ENCODE data around the gene TBC1D22A. TPM values are rescaled to one million over a fixed set of nuclear protein-coding genes. Genes with fewer than 3 reads are reported as not detected.

TBC1D22A gene
- total and polyA plus RNA-seq, 2 donors from 2014 or later: 24.6 to 39.4 TPM

GRCh38 chr22:47022075-47022473, 259.6 kb downstream of the TBC1D22A start:
- no peak overlapping the region for H3K9ac ChIP-seq (ENCODE audit: low read length in 3 of 3)
- no peaks in the 10 kb centered on the region for H3K9me3 ChIP-seq (ENCODE audit: control insufficient read depth in 2 of 3, insufficient read depth in 1 of 3, low read length in 3 of 3)
- no peaks in the 10 kb centered on the region for H3K4me1 ChIP-seq (ENCODE audit: control insufficient read depth in 2 of 3, insufficient read depth in 2 of 3, low read depth in 1 of 3, low read length in 3 of 3)
- intact Hi-C loops (cut with DNase I): no loop called here
- FAIRE-seq (no peak), DNase-seq (no peak)
- no peaks in the 10 kb centered on the region for H3K27me3 ChIP-seq (ENCODE audit: control insufficient read depth, insufficient read depth, low read length)
- TF ChIP-seq, protein P1, sequence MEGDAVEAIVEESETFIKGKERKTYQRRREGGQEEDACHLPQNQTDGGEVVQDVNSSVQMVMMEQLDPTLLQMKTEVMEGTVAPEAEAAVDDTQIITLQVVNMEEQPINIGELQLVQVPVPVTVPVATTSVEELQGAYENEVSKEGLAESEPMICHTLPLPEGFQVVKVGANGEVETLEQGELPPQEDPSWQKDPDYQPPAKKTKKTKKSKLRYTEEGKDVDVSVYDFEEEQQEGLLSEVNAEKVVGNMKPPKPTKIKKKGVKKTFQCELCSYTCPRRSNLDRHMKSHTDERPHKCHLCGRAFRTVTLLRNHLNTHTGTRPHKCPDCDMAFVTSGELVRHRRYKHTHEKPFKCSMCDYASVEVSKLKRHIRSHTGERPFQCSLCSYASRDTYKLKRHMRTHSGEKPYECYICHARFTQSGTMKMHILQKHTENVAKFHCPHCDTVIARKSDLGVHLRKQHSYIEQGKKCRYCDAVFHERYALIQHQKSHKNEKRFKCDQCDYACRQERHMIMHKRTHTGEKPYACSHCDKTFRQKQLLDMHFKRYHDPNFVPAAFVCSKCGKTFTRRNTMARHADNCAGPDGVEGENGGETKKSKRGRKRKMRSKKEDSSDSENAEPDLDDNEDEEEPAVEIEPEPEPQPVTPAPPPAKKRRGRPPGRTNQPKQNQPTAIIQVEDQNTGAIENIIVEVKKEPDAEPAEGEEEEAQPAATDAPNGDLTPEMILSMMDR (IDR thresholded peaks at IDR 0.05; ENCODE audit: borderline replicate concordance, extremely low read depth, insufficient read depth): no peak
- peaks cover 0 to 5% (median 0%) of the 10 kb centered on the region in 3 donors for H3K36me3 ChIP-seq (ENCODE audit: control insufficient read depth in 2 of 3, insufficient read depth in 3 of 3, low read length in 3 of 3)
- no peak overlapping the region for H3K4me3 ChIP-seq (ENCODE audit: low read length in 3 of 3)
- no peak overlapping the region for H3K27ac ChIP-seq (ENCODE audit: low read depth in 2 of 2, low read length in 2 of 2)

DNA sequence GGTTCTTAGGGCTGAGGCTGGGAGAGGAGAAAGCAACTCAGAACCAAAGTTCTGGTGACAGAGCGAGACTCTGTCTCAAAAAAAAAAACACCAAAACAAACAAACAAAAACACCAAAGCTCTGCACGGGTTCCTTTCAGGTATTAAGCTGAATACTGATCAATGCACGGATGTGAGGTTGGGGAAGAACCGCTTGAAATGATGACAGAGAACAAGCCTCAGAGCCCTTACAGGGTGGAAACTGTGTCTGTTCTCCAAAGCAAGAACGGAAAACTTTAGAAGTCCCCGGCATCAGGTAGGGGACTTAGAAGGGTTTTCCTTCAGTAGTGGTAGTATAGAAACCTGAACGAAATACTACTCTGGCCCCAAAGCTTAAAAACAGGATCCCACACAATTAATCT, 260.0 kb downstream of the TBC1D22A start:
- Histone ChIP-seq H3K9ac (ENCODE audit: low read length in 3 of 3) (no peak overlapping the region), H3K4me3 (ENCODE audit: low read length in 3 of 3) (no peak overlapping the region), H3K36me3 (ENCODE audit: control insufficient read depth in 2 of 3, insufficient read depth in 3 of 3, low read length in 3 of 3) (peaks cover 0 to 5% (median 0%) of the 10 kb centered on the region in 3 donors), H3K27me3 (ENCODE audit: control insufficient read depth, insufficient read depth, low read length) (no peaks in the 10 kb centered on the region), H3K4me1 (ENCODE audit: control insufficient read depth in 2 of 3, insufficient read depth in 2 of 3, low read depth in 1 of 3, low read length in 3 of 3) (no peaks in the 10 kb centered on the region), H3K27ac (ENCODE audit: low read depth in 2 of 2, low read length in 2 of 2) (no peak overlapping the region), H3K9me3 (ENCODE audit: control insufficient read depth in 2 of 3, insufficient read depth in 1 of 3, low read length in 3 of 3) (no peaks in the 10 kb centered on the region)
- FAIRE-seq (no peak), DNase-seq (no peak)
- intact Hi-C loops (cut with DNase I): no loop called here
- TF ChIP-seq, protein P1 (IDR thresholded peaks at IDR 0.05; ENCODE audit: borderline replicate concordance, extremely low read depth, insufficient read depth): no peak

- TF ChIP-seq, protein P1 (IDR thresholded peaks at IDR 0.05; ENCODE audit: borderline replicate concordance, extremely low read depth, insufficient read depth): no peak
- Histone ChIP-seq H3K36me3 (ENCODE audit: control insufficient read depth in 2 of 3, insufficient read depth in 3 of 3, low read length in 3 of 3) (peaks cover 0 to 5% (median 0%) of the 10 kb centered on the region in 3 donors), H3K9ac (ENCODE audit: low read length in 3 of 3) (no peak overlapping the region), H3K27ac (ENCODE audit: low read depth in 2 of 2, low read length in 2 of 2) (no peak overlapping the region), H3K27me3 (ENCODE audit: control insufficient read depth, insufficient read depth, low read length) (no peaks in the 10 kb centered on the region), H3K9me3 (ENCODE audit: control insufficient read depth in 2 of 3, insufficient read depth in 1 of 3, low read length in 3 of 3) (no peaks in the 10 kb centered on the region), H3K4me1 (ENCODE audit: control insufficient read depth in 2 of 3, insufficient read depth in 2 of 3, low read depth in 1 of 3, low read length in 3 of 3) (no peaks in the 10 kb centered on the region), H3K4me3 (ENCODE audit: low read length in 3 of 3) (no peak overlapping the region)
- no peak for FAIRE-seq
- DNase-seq: no peak
- intact Hi-C loops (cut with DNase I): no loop called here
Observed at GRCh38 chr22:47023871-47024270, 261.4 kb downstream of the TBC1D22A start.

DNA sequence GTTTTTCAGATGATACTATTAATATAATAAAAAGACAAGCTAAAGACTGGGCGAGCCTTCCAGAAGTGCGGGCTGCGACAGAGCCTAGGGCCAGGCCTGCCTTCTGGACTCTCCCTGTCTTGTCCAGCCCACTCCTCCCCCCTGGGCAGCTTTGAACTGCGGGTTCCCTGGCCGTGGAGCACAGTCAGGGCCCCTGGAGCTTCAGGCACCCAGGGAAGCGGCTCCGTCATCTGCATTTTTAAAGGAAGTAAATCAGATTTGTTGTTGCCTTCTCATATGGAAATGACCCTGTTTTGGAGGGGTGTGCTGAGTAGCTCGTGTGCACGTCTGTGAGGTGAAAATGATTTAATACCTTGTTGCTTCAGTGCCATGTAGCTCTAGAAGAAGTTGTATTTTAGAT, 265.3 kb downstream of the TBC1D22A start:
- Histone ChIP-seq H3K4me1 (ENCODE audit: control insufficient read depth in 2 of 3, insufficient read depth in 2 of 3, low read depth in 1 of 3, low read length in 3 of 3) (peaks cover 0 to 3% (median 0%) of the 10 kb centered on the region in 3 donors), H3K9me3 (ENCODE audit: control insufficient read depth in 2 of 3, insufficient read depth in 1 of 3, low read length in 3 of 3) (no peaks in the 10 kb centered on the region), H3K27me3 (ENCODE audit: control insufficient read depth, insufficient read depth, low read length) (no peaks in the 10 kb centered on the region), H3K9ac (ENCODE audit: low read length in 3 of 3) (no peak overlapping the region), H3K27ac (ENCODE audit: low read depth in 2 of 2, low read length in 2 of 2) (no peak overlapping the region), H3K36me3 (ENCODE audit: control insufficient read depth in 2 of 3, insufficient read depth in 3 of 3, low read length in 3 of 3) (peaks cover 0 to 5% (median 0%) of the 10 kb centered on the region in 3 donors), H3K4me3 (ENCODE audit: low read length in 3 of 3) (no peak overlapping the region)
- DNase-seq: no peak
- TF ChIP-seq, protein P1 (IDR thresholded peaks at IDR 0.05; ENCODE audit: borderline replicate concordance, extremely low read depth, insufficient read depth): no peak
- no peak for FAIRE-seq
- intact Hi-C loops (cut with DNase I): no loop called here
